Activated T-cell treated with anti-CD3 and anti-CD28 coated beads for 24 hours (primary cell): ENCODE measurements around the gene KRCC1.
"Not testable (repeated sequence)": the region's sequence is repeated elsewhere in the genome, so short reads cannot be mapped to it uniquely, and the experiment has no call there.

Source experiments
- DNase-seq: peaks from one replicate; pipeline ENCODE4 v3.0.0-alpha.2; 2020; ENCODE audit warnings: low read depth

The KRCC1 gene

DNA sequence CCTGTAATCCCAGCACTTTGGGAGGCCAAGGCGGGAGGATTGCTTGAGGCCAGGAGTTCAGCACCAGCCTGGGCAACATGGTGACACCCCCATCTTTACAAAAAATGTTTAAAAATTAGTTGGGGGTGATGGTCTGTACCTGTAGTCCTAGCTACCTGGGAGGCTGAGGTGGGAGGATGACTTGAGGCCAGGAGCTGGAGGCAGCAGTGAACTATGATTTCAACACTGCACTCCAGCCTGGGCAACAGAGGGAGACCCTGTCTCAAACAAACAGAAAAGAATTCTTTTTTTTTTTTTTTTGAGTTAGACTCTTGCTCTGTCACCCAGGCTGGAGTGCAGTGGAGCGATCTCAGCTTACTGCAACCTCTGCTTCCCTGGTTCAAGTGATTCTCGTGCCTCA is 55.1 kb downstream of the KRCC1 start:
- DNase-seq = not testable (repeated sequence)

DNA sequence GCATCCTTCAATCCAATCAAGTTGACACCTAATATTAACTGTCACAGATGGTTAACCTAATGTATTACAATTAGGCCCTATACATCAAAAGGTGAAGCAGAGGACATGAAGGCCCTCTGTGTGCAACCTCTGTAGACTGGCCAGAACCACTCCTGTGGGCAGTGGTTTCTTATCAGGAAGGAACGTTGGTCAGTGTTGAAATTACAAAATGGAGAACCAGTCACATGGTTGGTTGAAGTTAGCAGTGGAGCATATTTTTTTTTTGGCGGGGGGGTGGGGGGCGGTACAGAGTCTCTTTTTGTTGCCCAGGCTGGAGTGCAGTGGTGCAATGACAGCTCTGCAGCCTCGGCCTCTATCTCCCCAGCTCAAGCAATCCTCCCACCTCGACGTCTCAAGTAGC is 59.0 kb downstream of the KRCC1 start:
- no peak for DNase-seq

DNA sequence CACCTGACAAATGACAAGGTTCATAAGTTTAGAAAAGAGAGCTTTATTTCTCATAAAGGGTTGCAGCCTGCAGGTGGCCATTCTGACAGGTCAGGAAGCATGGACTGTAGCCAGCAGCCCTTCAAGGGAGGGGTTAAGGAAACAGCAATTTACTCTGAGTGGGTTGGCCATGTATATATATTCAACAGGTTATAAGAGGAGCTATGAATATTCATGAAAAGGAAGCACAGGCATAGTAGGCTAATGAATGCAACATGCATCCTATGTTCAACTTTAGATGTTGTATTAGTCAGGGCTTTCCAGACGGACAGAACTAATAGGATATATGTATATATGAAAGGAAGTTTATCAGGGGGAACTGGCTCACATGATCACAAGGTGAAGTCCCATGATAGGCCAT is 59.8 kb downstream of the KRCC1 start:
- DNase-seq = no peak

DNA sequence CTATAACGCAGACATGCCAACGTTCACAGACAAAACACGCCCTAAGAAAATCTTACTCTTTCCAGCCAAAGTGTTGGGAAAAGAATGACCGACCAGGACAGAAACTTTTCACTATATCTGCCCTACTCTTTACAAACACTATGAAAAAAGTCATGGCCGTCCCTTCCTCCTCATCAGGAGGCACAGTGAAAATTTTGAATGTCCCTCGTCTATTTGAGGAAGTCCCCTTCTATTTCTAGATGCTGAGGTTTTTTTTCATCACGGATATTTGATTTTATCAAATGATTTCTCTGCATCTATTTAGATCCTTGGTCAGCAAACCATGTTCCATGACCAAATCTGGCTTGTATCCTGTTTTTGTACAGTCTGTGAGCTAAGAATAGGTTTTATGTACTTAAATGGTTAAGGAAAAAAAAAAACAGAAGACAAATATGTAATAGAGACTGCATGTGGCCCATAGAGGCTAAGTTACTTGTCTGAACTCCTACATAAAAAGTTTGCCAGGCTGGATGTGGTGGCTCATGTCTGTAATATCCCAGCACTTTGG is 61.2 kb downstream of the KRCC1 start:
- DNase-seq = not testable (repeated sequence)

DNA sequence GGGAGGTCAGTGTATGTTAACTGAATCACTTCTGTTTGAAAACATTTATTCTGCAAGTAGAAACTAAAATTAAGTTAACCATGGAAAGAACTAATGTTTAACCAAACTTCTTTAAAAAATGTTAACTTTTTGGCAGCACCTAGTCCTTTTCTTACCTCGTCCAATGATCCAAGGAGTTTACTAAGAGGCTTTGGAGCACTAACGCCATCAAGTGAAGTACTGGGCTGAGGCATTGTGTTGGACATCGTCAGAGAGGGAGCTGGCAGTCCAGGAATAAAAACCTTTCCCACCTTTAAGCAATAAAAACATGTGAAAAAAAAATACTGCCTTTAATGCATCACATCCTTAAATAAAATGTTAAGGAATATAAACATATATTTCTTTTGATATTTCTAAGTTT is 63.0 kb downstream of the KRCC1 start:
- not testable (repeated sequence) for DNase-seq

DNA sequence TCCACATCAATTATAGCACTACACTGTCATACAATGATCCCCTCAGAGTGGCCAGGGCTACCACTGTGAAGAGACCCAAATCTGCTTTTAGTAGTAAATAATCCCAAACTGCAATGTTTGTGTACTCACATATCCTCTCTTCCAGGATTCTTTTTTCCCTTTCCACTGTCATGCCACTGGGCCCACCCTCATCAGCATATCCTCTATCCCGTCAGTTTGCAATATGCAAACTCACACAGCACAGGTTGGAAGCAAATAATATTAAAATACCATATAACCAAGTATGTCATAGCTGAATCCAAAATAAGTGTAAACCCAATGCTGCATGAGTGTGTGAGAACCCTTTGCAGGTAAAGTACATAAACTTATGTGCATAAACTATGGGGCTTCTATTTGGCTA is 68.1 kb downstream of the KRCC1 start:
- not testable (repeated sequence) for DNase-seq

DNA sequence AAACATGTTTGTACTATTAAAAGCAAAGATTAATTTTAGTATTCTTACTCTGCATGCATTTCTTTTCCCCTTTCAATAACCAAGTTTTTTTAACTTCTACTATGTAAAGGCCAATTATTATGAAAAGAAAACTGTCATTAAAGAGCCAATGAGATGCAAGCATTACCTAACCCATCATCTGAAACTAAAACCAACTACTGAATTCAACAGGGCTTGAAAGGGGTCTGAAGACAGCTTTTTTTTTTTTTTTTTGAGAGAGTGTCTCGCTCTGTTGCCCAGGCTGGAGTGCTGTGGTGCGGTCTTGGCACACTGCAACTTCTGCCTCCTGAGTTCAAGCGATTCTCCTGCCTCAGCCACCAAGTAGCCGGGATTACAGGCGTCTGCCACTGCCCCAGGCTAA is 69.7 kb downstream of the KRCC1 start:
- DNase-seq = not testable (repeated sequence)

DNA sequence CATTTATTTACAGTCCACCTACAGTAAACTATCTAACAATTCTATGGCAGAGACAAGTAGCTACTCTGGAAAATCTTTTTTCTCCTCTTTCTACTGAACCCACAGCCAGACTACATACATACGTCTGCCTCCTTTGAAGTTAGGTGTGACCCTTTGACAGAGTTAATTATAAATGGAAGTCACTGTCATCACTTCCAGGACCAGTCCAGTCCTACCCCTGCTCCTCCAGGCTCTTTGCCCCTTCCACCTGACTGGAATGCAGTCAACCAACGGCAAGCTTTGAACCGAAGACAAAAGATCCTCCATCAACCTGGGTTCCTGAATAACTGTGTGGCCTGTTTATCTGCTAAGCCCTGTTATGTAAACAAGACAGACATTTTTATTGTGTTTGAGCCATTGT is 74.4 kb downstream of the KRCC1 start:
- DNase-seq = not testable (repeated sequence)
